Spleen (tissue), 3 donors: ENCODE data around the gene ARNT2.

ENCODE experiments used
- POLR2A ChIP-seq, 3 donors: fragments of 450-650 bp; IDR thresholded peaks; one replicate each; pipeline ENCODE4 v1.5.1; 2017; ENCODE audit warnings: antibody characterized with exemption in 3 of 3, mild to moderate bottlenecking in 1 of 3
- POLR2AphosphoS5 ChIP-seq, 3 donors: sonication (generic); formaldehyde crosslinking; IDR thresholded peaks; one replicate each; pipeline ENCODE4 v1.5.1; 2017; ENCODE audit warnings: antibody characterized with exemption in 3 of 3

DNA sequence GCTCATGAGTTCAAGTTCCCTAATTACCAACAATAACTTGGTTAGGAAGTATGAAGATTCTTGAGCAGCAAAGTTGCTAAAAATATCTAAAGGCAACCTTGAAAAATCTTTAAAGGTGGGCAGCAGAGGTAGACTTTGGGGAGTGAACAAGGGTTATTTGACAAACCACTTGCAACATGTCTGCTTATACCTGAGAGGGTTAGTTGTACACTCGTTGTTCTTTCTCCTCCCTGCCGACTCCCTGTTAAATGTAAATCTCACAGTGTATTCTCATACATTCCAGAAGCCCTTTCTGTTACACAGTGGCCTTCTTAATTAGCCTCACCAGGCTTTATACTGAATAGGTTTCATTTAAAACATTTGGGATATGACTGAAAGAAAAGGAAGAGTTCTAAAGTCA, 121.7 kb downstream of the ARNT2 start:
- TF ChIP-seq POLR2AphosphoS5 (IDR thresholded peaks at IDR 0.05): no peak
- TF ChIP-seq POLR2A (IDR thresholded peaks at IDR 0.05): no peak
